ENCODE measurements around the gene CKMT2. TPM values are rescaled to one million over a fixed set of nuclear protein-coding genes. Genes with fewer than 3 reads are reported as not detected.

Gene CKMT2
- total RNA-seq, 2 donors from 2014 or later: not detected

DNA sequence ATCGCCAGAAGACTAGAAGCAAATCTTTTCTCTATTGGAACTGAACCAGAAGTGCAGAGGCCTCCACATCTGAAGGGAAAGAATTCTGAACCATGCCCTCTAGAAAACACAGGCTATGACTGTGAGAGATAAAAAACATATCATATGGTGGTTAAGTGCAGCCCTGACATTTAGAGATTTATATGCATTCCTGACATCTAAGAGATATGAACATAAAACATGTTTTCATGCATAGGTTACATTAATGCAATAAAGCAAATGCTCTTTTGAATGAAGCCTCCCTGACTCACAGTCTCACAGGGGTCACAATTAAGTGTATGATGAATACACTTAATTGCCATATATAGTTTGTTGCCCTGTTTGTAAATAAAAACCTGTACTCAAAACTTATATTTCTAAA, 28.9 kb upstream of the CKMT2 start:
- H3K36me3 Mint-ChIP-seq (ENCODE audit: low read depth): no peaks in the 10 kb centered on the region
- H3K9me3 ChIP-seq (ENCODE audit: control insufficient read depth, low read length, poor library complexity, severe bottlenecking): no peaks in the 10 kb centered on the region
- H3K27ac Mint-ChIP-seq: peak overlapping the region; percentile 27
- DNase-seq (no peak), ATAC-seq (no peak)
- H3K4me3 Mint-ChIP-seq: no peak overlapping the region
- no peaks in the 10 kb centered on the region for H3K4me1 Mint-ChIP-seq
- H3K27me3 Mint-ChIP-seq: no peaks in the 10 kb centered on the region

DNA sequence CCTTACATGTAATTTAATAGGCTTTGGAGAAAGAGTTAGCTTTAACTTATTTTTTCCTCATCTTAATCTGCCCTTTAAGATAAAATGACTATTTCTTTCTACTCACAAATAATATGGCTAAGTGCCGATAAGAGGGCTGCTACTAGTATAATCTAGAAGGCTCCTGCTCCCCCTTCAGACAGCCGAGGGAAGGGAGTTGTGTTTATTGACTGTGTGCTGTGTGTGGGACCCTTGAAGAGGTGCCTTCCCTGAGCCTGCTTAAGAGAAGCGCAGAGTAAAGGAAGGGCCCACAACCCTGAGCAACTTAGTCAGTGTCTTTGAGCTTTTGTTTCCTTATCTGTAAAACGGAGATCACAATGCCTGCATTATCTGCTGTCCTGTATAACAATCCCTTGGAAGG, 28.1 kb upstream of the CKMT2 start:
- H3K27ac Mint-ChIP-seq: no peak overlapping the region
- H3K36me3 Mint-ChIP-seq (ENCODE audit: low read depth): peaks cover 2% of the 10 kb centered on the region
- no peaks in the 10 kb centered on the region for H3K9me3 ChIP-seq (ENCODE audit: control insufficient read depth, low read length, poor library complexity, severe bottlenecking)
- H3K4me3 Mint-ChIP-seq: no peak overlapping the region
- ATAC-seq (no peak), DNase-seq (no peak)
- no peaks in the 10 kb centered on the region for H3K4me1 Mint-ChIP-seq
- no peaks in the 10 kb centered on the region for H3K27me3 Mint-ChIP-seq

- Mint-ChIP-seq H3K27ac (no peak overlapping the region), H3K36me3 (ENCODE audit: low read depth) (peaks cover 2% of the 10 kb centered on the region), H3K27me3 (no peaks in the 10 kb centered on the region), H3K4me3 (no peak overlapping the region), H3K4me1 (peaks cover 6% of the 10 kb centered on the region)
- DNase-seq: no peak
- no peak for ATAC-seq
- no peaks in the 10 kb centered on the region for H3K9me3 ChIP-seq (ENCODE audit: control insufficient read depth, low read length, poor library complexity, severe bottlenecking)
Measured at GRCh38 chr5:81207009-81207408, 26.1 kb upstream of the CKMT2 start.

DNA sequence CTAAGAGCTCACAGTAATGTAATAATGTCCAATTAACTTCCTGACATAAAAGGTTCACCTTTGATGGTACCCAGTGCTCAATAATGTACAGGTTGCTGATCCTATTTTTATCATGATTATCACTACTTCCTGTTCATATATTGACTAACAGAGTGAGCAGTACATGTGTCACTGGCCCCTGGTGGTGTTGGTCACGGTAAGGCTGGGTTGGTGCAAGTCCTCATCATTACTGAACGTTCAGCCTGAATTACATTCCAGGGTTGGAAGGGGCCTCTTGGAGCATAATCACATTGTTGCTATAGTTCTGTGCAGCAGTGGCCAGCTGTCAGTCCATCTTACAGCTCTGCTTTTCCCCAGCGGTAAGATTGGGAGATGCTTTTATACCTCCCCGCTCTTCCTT, 24.2 kb upstream of the CKMT2 start:
- Mint-ChIP-seq H3K27me3 (no peaks in the 10 kb centered on the region), H3K27ac (no peak overlapping the region), H3K36me3 (ENCODE audit: low read depth) (peaks cover 2% of the 10 kb centered on the region), H3K4me1 (peaks cover 6% of the 10 kb centered on the region), H3K4me3 (no peak overlapping the region)
- DNase-seq (no peak), ATAC-seq (no peak)
- no peaks in the 10 kb centered on the region for H3K9me3 ChIP-seq (ENCODE audit: control insufficient read depth, low read length, poor library complexity, severe bottlenecking)

DNA sequence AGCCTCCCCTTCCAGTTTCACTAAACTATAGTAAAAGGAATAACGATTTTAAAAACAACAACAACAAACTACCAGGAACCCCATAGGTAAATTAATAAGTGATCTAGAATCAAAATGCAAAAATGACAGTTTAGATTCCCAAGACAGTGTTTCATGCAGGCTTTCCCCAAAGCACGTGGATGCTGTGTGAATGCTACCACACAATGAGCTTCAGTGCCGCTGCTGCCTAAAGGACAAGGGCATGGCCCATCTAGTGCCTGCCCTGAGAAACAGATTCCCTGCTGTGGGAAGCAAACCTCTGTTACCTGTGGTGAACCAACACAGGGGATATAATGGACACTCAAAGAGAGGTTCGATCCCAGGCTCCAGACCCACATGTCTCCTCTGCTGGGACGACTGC, 23.7 kb upstream of the CKMT2 start:
- Mint-ChIP-seq H3K27me3 (no peaks in the 10 kb centered on the region), H3K4me3 (no peak overlapping the region), H3K27ac (no peak overlapping the region), H3K36me3 (ENCODE audit: low read depth) (peaks cover 2% of the 10 kb centered on the region), H3K4me1 (peaks cover 6% of the 10 kb centered on the region)
- no peaks in the 10 kb centered on the region for H3K9me3 ChIP-seq (ENCODE audit: control insufficient read depth, low read length, poor library complexity, severe bottlenecking)
- DNase-seq (no peak), ATAC-seq (no peak)

DNA sequence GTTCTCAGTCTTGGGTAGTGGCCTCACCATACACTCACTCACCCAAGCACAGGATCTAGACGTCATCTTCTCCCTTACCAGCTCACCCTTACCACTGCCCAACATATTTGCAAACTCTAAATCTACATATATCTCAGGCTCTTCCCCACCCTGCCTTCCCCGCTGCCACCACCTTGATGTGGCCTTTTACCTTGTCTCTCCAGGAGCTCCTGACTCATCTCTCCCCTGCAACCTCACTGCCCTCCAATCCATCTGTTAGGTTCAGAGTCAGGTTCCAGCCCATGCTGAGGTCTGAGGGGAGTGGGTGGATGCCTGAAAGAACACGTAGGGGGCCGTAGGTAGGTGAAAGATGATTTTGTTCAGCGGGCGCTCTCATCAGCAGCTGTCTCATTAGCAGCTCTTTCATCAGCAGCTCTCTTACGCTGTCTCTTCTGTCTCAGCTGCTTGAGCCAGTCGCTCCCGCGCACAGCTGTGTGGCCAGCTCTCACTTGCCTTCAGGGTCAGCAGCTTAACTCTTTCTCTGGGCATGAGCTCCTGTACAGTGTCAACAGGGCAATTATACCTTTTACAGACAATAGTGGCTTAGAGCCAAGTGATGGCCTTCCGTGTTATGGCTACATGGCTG, 23.1 kb upstream of the CKMT2 start:
- no peak overlapping the region for H3K4me3 Mint-ChIP-seq

GRCh38 chr5:81212211-81212751, 20.8 kb upstream of the CKMT2 start:
- H3K27ac Mint-ChIP-seq: peak overlapping the region; percentile 34

More for the DNA sequence above, 23.1 kb upstream of the CKMT2 start:
- DNase-seq: no peak
- Mint-ChIP-seq H3K27me3 (no peaks in the 10 kb centered on the region), H3K4me1 (peaks cover 6% of the 10 kb centered on the region), H3K27ac (no peak overlapping the region), H3K36me3 (ENCODE audit: low read depth) (peaks cover 2% of the 10 kb centered on the region)
- no peaks in the 10 kb centered on the region for H3K9me3 ChIP-seq (ENCODE audit: control insufficient read depth, low read length, poor library complexity, severe bottlenecking)
- no peak for ATAC-seq

GRCh38 chr5:81213070-81213469, 20.1 kb upstream of the CKMT2 start:
- Mint-ChIP-seq H3K4me1 (peaks cover 6% of the 10 kb centered on the region), H3K36me3 (ENCODE audit: low read depth) (peaks cover 2% of the 10 kb centered on the region), H3K27me3 (no peaks in the 10 kb centered on the region), H3K4me3 (no peak overlapping the region), H3K27ac (peak overlapping the region; percentile 34)
- DNase-seq: no peak
- no peaks in the 10 kb centered on the region for H3K9me3 ChIP-seq (ENCODE audit: control insufficient read depth, low read length, poor library complexity, severe bottlenecking)
- no peak for ATAC-seq

More at GRCh38 chr5:81212211-81212751, 20.8 kb upstream of the CKMT2 start:
- DNase-seq: no peak
- H3K4me3 Mint-ChIP-seq: no peak overlapping the region
- H3K4me1 Mint-ChIP-seq: peaks cover 6% of the 10 kb centered on the region
- peak; percentile 41 for ATAC-seq
- H3K27me3 Mint-ChIP-seq: no peaks in the 10 kb centered on the region
- peaks cover 2% of the 10 kb centered on the region for H3K36me3 Mint-ChIP-seq (ENCODE audit: low read depth)
- H3K9me3 ChIP-seq (ENCODE audit: control insufficient read depth, low read length, poor library complexity, severe bottlenecking): no peaks in the 10 kb centered on the region

DNA sequence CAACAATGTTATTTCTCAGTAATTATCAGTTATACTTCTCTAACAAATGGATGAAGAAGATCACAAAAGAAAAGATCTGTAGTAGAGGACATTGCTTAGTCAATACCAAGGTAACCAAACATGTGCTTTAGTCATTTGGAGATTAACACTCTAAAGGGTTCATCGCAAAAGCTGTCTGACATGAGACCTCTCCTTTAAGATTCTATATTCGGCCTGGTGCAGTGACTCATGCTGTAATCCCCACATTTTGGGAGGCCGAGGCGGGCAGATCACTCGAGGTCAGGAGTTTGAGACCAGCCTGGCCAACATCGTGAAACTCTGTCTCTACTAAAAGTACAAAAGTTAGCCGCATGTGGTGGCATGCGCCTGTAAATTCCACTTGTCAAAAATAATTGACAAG, 18.3 kb upstream of the CKMT2 start:
- H3K36me3 Mint-ChIP-seq (ENCODE audit: low read depth): no peaks in the 10 kb centered on the region
- H3K27me3 Mint-ChIP-seq: no peaks in the 10 kb centered on the region
- no peak for ATAC-seq
- H3K4me1 Mint-ChIP-seq: peaks cover 6% of the 10 kb centered on the region
- no peak overlapping the region for H3K27ac Mint-ChIP-seq
- H3K4me3 Mint-ChIP-seq: no peak overlapping the region
- DNase-seq: no peak
- no peaks in the 10 kb centered on the region for H3K9me3 ChIP-seq (ENCODE audit: control insufficient read depth, low read length, poor library complexity, severe bottlenecking)

DNA sequence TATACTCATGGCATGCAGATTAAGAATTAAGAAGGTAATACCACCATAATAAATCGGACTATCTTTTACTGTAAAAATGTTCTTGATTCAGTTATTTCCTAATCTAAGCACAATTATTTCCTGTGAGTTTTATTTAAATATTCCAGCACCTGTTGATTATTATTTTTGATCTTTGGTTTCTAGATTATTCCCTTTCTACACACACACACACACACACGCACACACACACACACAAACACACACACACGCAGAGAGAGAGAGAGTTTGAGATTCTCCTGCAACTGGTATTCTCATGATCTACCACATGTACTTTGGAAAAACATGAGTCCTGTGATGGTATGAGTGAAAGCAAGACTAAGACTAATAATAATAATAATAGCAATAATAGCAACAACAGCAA, 17.0 kb upstream of the CKMT2 start:
- no peak overlapping the region for H3K27ac Mint-ChIP-seq
- peaks cover 4% of the 10 kb centered on the region for H3K4me1 Mint-ChIP-seq
- no peaks in the 10 kb centered on the region for H3K27me3 Mint-ChIP-seq
- DNase-seq (no peak), ATAC-seq (no peak)
- H3K9me3 ChIP-seq (ENCODE audit: control insufficient read depth, low read length, poor library complexity, severe bottlenecking): no peaks in the 10 kb centered on the region
- no peak overlapping the region for H3K4me3 Mint-ChIP-seq
- H3K36me3 Mint-ChIP-seq (ENCODE audit: low read depth): no peaks in the 10 kb centered on the region

DNA sequence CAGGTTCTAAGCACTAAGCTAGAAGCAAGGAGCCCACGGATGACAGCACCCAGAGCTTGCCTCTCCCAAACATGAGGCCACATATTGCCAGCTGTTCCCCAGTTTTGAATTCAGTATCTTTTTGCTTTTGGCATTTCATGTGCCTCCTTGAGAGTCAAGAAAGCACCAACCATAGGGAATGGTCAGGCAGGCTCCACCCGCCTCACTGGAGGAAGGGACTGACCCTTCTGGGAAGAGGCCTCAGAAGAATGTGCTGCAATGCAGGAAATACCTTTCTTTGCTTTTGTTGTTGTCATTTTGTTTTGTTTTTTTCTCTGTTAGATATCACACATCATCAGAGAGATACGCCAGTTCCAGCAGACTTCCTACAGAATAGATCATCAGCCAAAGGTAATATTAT, 13.7 kb upstream of the CKMT2 start:
- H3K27me3 Mint-ChIP-seq: no peaks in the 10 kb centered on the region

DNA sequence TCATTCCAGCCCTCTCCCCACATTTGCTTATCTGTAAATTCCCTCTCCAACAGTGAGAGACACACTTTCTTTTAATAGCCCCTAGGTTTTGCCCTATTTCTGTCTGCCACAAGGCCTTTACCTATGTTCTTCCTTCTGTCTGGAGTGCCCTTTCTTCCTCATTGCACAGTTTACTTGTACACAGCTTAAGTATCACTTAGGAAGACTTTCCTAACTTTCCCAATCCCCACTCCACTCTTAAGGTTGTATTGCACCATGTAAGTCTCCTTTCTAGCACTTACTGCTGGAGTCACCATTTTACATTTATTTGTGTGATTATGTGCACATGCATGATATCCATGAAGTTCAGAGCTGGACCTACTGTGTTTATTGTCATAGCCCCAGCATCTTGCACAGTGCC, 10.8 kb upstream of the CKMT2 start:
- no peak for ATAC-seq
- Mint-ChIP-seq H3K4me1 (no peaks in the 10 kb centered on the region), H3K27me3 (no peaks in the 10 kb centered on the region)

More for the DNA sequence above, 13.7 kb upstream of the CKMT2 start:
- DNase-seq (no peak), ATAC-seq (no peak)
- Mint-ChIP-seq H3K27ac (no peak overlapping the region), H3K4me3 (no peak overlapping the region), H3K4me1 (no peaks in the 10 kb centered on the region), H3K36me3 (ENCODE audit: low read depth) (peaks cover 5% of the 10 kb centered on the region)
- H3K9me3 ChIP-seq (ENCODE audit: control insufficient read depth, low read length, poor library complexity, severe bottlenecking): no peaks in the 10 kb centered on the region

GRCh38 chr5:81225463-81225862, 7.7 kb upstream of the CKMT2 start:
- ATAC-seq: no peak
- no peak for DNase-seq
- H3K4me1 Mint-ChIP-seq: no peaks in the 10 kb centered on the region
- H3K27ac Mint-ChIP-seq: no peak overlapping the region
- H3K9me3 ChIP-seq (ENCODE audit: control insufficient read depth, low read length, poor library complexity, severe bottlenecking): no peaks in the 10 kb centered on the region
- peaks cover 8% of the 10 kb centered on the region for H3K36me3 Mint-ChIP-seq (ENCODE audit: low read depth)
- H3K4me3 Mint-ChIP-seq: no peak overlapping the region
- no peaks in the 10 kb centered on the region for H3K27me3 Mint-ChIP-seq

More for the DNA sequence above, 10.8 kb upstream of the CKMT2 start:
- Mint-ChIP-seq H3K4me3 (no peak overlapping the region), H3K27ac (no peak overlapping the region), H3K36me3 (ENCODE audit: low read depth) (peaks cover 8% of the 10 kb centered on the region)
- no peak for DNase-seq
- no peaks in the 10 kb centered on the region for H3K9me3 ChIP-seq (ENCODE audit: control insufficient read depth, low read length, poor library complexity, severe bottlenecking)

DNA sequence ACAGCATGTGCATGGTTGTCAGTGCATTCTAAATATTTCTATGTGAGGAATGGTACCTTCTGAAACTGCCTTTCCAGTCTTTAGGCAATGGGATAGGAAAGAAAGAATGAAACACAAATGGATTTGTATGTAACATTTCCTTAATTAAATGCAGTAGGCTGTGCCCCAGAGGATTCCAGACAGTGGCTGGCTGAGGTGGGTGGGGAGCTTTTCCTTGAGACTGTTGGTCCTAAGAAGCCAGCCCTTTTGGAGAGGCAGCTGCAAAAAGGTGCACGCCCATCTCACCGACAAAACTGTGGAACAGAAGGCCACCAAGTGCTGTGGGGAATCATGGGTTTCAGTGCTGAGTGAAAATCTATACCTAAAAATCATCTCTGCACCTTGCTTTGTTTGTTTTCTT, 6.8 kb upstream of the CKMT2 start:
- Mint-ChIP-seq H3K27me3 (no peaks in the 10 kb centered on the region), H3K4me1 (no peaks in the 10 kb centered on the region), H3K4me3 (no peak overlapping the region), H3K36me3 (ENCODE audit: low read depth) (peaks cover 8% of the 10 kb centered on the region), H3K27ac (no peak overlapping the region)
- ATAC-seq: no peak
- H3K9me3 ChIP-seq (ENCODE audit: control insufficient read depth, low read length, poor library complexity, severe bottlenecking): no peaks in the 10 kb centered on the region
- DNase-seq: no peak

Data from T-helper 17 cell (primary cell).